H1 (cell line): Measurements from ENCODE around the gene MITF. TPM values are rescaled to one million over a fixed set of nuclear protein-coding genes. Genes with fewer than 3 reads are reported as not detected.

Experiments used
- ATF3 ChIP-seq: IDR thresholded peaks from 2 replicates; pipeline ENCODE4 v1.6.1; 2011; ENCODE audit warnings: low read depth, mild to moderate bottlenecking, low read length; ENCODE audit not compliant: insufficient read depth
- CHD1 ChIP-seq: IDR thresholded peaks from 2 replicates; pipeline ENCODE4 v1.6.1; 2012; ENCODE audit warnings: low read depth, low read length, improper control_type of control experiment
- CHD7 ChIP-seq: fragments of 300-600 bp; sonication (generic); IDR thresholded peaks from 2 replicates; pipeline ENCODE4 v1.7.1; 2012; ENCODE audit warnings: low read length, moderate library complexity, mild to moderate bottlenecking, inconsistent platforms; ENCODE audit not compliant: insufficient replicate concordance
- CTBP2 ChIP-seq: IDR thresholded peaks from 2 replicates; pipeline ENCODE4 v1.7.0; 2011; ENCODE audit warnings: borderline replicate concordance, mild to moderate bottlenecking, moderate library complexity, mixed read lengths, low read length; ENCODE audit not compliant: insufficient read depth, insufficient read length
- KDM5A ChIP-seq: fragments of 200-600 bp; IDR thresholded peaks from 2 replicates; pipeline ENCODE4 v1.7.1; 2012; ENCODE audit warnings: mild to moderate bottlenecking, low read length, inconsistent platforms, mixed read lengths
- MAFK ChIP-seq: IDR thresholded peaks from 2 replicates; pipeline ENCODE4 v1.6.1; 2012; ENCODE audit warnings: low read depth, mild to moderate bottlenecking, improper control_type of control experiment, low read length
- RBBP5 ChIP-seq: IDR thresholded peaks from 2 replicates; pipeline ENCODE4 v1.7.1; 2012; ENCODE audit warnings: low read depth, mild to moderate bottlenecking, inconsistent platforms, low read length, moderate library complexity, borderline replicate concordance
- polyA plus RNA-seq, 7 experiments: library from polyadenylated mRNA; depleted of rRNA in 3 of 7; stranded (reverse) in 5 of 7; unstranded in 2 of 7; fragments of >200 nt in 5 of 7; fragments of 200-250 nt in 2 of 7; gene quantifications; 1 replicate in 5 of 7; 2 replicates in 1 of 7; 4 replicates in 1 of 7; pipeline versions ENCODE4 v1.2.1 to v1.2.3, GENCODE V29; 2011 to 2013; ENCODE audit warnings: missing spikeins in 2 of 7, mixed read lengths in 2 of 7
- total RNA-seq: library from RNA; stranded (reverse); fragmentation: NEBNext Ultra II Directional; extraction: Animal tissue kit (Norgen Biotek cat#: 25700); gene quantifications from 2 replicates; pipeline ENCODE4 v1.2.1, GENCODE V29; 2021

MITF gene
- total and polyA plus RNA-seq, 2 of the 8 experiments (the other 6 are each of a cell fraction or from before 2014, with no cell fraction given): 0.53 to 1.4 TPM

GRCh38 chr3:69823743-69824142 lies 84.5 kb downstream of the MITF start (continued):
- TF ChIP-seq CHD7 (no peak), CTBP2 (no peak), CHD1 (no peak), RBBP5 (no peak), ATF3 (no peak), MAFK (no peak), KDM5A (no peak)
